ENCODE data around the gene NAA16.

The NAA16 gene

DNA sequence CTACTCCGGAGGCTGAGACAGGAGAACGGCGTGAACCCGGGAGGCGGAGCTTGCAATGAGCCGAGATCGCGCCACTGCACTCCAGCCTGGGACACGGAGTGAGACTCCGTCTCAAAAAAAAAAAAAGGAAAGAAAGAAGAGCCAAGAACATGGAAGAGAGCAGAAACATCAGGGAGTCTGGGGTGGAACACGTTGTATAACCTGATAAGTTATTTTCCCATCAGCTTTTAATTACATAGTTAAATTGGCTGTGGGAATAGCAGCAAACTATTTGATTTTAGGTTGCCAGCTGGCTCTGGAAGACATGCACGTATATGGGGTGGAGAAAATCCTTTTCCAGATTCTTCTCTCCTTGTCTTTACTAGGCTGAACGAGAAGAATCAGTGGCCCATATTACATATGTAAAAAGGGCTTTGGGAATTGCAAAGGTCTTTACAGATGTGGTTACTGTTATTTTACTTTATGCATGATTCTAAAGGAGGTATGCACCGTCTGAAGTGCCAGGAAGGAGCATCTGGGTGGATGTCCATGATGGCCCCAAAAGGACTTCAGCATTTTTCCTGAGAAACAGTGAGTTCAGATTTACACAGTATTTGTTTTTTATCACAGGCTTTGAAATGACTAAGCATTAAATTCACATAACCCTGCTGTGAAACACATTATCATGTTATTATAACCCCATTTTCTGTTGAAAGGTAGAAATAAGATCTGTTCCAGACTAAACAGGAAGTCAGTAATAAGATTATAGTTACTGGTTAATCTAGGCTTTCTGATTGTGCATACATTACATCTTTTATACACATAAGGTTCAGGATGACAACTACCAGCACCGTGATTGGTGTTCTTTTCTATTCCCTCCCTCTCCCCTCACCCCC is 4.6 kb upstream of the NAA16 start:
- ATAC-seq, result no peak

DNA sequence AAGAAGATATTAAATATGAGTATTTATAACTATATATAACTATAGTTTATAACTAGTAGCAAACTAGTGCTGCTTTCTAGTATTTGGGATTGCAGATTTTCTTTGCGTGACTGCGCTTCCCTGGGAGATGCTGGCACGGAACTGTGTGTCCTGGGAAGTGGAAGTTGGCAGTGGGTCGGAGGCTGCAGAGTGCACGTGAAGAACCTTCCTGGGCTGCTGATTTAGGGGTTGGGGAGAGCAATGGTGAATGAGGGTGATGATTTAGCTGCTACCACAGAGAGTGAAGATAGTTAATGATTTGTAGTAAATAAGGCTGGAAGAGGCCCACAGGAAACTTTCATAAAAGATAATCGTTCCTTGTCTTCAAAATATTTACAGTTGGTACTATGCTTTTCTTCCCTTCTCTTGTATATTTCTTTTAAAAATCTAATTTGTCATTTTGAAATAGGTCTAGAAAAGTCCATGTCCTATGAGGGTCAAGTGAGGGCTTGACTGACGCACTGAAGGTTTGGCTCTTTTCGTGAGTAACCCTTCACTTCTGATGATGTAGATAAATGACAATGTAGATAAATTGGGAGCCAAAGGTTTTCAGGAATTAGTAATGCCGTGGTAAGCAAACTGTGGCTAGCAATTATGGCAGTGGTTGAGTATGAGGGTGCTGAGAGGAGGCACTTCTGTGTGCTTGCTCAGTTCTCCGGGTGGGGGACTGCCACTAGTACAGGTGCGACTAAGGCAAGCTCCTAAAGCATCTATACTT is 3.0 kb upstream of the NAA16 start:
- no peak for ATAC-seq

DNA sequence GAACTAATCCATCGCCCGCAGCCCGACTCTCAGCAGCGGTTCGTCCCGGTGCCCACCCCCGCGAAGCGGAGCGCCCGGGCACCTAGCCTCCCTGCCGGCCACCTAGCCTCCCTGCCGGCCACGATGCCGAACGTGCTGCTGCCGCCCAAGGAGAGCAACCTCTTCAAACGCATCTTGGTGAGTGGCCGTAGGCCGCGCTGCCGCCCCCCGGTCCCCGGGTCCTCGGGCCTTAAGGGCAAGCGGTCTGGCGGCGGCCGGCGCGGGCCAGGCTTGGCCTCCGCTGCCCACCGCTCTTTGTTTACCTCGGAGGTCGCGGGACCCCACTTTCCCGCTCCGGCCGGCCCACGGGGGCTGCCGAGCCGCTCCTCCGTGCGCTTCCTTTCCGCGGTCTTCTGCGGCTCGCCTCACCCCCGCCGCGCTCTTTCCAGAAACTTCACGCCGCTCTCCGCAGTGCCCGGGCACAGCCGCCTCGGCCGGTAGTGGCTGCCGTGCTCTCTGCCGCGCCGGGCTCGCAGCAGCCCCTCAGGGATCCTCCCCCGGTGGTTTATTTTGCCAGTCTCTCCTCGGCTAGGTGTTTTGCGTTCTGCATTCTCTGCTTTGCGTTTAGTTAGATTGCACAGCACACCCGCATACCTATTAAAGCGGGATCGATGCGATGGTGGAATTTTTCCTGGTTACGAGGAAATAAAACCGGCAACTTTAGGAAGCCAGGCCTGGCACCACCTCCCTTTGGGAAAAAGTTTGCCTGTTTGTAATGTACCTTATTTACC is 524 bp downstream of the NAA16 start:
- ATAC-seq, result peak; percentile 50 to 60

DNA sequence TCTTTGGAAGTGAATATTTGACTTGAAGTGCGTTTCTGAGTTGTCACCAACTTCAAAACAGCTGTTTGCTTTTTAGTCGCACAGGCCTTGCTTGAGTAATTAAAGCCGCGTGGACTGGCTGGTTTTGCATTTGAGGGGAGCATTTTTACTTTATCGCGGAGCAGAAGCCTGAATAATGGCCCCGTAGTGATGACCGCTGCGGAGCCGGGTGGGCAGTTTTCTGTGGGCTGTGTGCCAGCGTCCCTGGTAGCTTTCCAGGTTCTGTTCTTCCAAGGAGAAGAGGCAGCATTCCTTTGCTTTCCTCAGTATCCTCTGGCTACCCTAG is 1.1 kb downstream of the NAA16 start:
- no peak for ATAC-seq

DNA sequence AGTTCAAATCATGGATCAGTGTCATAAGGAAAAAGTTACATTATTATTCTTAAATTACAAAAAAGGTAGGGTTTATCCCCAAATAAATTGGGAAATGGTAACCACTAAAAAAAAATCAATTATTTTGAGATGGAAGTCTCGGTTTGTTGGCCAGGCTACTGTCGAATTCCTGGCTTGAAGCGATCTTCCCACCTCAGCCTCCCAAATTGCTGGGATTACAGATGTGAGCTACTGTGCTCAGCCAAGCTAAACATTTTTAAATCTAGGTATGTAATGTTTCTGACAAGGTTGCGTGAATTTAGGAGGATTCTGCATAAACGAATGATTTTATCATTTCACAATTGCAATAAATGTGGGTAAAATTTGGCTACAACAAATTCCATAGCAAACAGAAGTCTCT is 2.0 kb downstream of the NAA16 start:
- no peak for ATAC-seq

DNA sequence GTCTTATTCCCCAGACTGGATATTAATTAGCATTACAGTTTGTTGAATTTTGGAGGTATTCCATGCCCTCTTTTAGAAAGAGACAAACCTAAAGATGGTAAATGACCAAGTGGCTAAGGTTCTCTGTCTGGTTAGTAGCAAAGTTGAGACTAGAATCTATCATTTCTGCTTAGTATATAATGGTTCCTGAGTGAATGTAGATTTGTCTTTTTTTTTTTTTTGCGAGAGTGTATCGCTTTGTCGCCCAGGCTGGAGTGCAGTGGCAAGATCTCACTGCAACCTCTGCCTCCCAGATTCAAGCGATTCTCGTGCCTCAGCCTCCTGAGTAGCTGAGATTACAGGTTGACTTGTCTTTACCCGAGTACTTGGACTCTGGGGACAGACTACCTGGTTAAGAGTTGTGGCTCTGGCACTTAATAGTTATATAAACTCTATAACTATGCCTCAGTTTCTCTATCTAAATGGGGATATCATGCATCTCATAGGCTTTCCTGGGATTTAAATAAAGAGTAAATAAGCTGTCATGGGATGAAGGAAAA is 2.7 kb downstream of the NAA16 start:
- ATAC-seq, result no peak

DNA sequence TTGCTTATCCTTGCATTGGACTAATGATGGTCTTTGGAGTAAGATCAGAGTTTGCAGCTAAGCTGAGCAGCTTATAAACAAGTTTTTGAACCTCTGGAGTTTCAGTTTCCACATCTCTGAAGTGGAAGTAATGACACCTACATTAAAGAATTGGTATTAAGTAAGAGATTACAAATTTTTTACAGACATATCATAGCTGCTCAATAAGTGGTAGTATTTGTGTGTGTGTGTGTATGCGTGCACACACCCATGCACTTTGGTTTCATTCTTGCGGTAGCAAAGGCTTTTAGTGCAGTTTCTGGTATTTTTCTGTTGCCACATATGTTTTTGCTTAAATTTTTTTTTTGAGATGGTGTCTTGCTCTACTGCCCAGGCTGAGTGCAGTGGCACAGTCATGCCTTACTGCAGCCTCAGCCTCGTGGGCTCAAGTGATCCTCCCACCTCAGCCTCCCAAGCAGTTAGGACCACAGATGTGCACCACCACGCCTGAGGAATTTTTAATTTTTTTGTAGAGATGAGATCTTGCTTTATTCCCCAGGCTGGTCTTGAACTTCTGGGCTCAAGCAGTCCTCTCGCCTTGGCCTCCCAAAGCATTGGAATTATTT is 4.5 kb downstream of the NAA16 start:
- ATAC-seq, result peak in 1 of 2 donors; percentile 11

DNA sequence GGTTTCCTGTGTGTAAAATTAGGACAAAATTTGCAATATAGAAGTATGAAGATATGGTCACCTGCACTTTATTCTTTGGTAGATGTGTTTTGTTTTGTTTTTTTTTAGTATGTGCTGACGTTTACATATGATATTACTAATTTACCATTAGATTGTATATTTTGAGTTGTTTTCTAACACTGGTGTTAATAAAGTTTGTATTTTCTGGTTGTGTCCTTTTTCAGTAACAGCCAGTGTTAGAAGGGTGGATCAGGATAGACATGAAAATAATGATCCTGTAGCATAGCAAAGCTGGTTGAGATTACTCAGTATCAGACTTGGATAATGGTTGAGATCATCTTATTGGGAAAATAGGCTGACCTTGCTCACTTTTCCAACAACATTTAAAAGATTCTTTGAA is 6.2 kb downstream of the NAA16 start:
- ATAC-seq, result no peak

DNA sequence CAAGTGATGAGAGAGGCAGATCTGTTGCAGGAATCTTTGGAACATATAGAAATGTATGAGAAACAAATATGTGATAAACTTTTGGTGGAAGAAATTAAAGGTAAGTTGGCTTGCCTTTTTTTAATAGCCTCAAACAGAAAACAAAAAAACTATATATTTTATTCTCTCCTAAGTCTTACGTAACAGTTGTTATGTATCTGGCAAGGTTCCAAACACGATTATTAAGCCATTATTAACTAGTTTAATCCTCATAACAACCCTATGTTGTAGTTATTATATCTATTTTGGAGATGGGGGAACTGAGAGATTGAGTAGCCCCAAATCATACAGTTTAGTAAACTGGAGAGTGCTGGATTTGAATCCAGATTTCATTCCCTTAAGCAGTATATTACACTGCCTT is 14.7 kb downstream of the NAA16 start:
- no peak for ATAC-seq

DNA sequence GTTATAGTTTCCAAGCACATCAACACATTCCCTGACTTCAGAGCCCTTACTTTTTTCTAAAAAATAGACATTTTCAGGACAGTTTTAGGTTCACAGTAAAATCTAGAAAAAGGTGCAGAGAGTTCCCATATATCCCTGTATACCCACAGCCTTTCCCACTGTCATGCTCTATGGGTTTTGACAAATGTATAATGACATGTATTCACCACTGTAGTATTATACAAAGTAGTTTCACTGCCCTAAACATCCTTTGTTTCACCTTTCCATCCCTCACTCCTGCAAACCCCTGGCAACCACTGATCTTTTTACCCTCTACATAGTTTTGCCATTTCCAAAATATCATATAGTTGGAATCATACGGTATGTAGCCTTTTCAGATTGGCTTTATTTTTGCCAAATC is 15.6 kb downstream of the NAA16 start:
- ATAC-seq, result no peak

DNA sequence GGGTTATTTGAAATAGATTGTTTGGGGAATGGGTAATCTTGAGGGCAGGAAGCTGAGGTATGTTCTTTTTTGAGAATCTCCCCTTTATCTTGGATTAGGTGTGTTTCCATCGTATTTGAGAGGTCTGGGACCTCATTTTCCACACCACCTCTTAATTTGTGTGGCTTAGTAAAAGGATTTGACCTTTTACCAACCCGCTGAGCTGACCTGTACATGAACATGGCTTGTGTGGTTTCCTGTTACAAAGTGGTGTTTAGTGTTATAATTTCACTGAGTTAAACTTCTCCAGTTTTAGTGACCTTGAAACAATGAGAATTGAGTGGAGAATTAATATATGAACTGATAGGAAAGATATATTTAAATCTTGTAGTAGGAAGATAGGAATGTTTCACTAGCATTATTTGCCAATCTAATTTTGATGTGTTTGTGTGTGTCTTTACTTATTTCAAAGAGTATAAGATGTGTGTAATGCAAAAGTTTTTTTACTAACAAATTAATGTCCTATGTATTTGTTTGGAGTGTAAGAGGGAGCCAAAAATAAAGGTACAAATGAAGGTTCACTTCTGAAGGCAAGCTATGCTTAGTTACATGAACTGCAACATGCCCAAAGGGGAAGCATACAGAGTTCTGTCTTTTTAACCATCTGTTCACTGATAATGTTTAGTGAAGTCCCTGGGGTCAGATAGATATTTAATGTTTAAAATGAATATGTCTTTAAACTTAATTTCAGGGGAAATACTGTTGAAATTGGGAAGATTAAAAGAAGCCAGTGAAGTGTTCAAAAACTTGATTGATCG is 17.1 kb downstream of the NAA16 start:
- ATAC-seq, result no peak

DNA sequence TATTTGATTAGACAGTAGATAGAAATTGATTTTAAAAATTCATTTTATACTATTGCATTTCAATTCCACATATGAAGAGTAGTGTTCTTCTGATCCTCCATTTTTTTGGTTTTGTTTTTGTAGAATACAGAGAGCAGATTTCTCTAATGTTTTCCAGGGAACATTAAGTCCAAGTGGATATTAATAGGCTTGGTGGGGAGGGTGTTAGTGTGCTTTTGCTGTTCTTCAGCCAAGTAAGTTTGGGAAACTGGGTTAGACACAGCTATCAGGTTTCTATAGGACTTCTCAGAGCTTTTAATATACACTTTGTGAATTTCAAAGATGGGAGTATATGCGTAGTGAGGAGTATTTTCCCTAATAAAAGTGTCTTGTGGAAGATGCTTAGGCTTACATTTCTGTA is 21.8 kb downstream of the NAA16 start:
- no peak for ATAC-seq

DNA sequence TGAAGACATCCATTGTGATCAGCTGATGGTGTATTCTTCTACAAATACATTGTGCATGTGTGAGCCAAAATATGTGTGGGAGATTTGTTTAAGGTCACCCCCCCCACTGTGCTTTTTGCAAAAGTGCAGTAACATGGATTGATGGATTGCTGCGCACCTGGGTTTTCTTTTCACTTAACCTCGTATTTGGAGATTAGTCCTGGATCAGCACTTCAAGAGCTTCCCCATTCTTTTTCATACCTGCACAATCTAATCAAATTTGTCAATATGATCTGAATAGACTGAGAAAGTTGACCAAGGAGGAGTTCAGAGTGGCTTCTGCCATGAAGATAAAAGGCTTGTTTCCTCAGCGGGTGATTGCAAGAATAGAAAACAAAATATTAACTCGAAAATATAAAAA is 23.7 kb downstream of the NAA16 start:
- no peak for ATAC-seq

DNA sequence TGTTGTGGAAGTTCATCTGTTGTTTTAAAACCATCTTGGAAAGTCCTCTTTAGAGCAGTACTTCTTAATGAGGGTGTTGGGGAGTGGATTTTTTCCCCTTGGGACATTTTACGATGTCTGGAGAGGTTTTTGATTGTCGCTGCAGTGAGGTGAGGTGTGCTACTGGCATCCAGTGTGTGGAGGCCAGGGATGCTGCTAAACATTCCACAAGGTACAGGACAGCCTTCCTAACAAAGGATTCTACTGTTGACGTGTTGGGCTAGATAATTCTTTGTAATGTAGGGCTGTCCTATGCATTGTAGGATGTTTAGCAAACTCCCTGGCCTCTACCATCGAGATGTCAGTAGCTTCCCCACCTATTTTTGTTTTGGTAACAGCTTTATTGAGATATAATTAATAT is 33.3 kb downstream of the NAA16 start:
- no peak for ATAC-seq

DNA sequence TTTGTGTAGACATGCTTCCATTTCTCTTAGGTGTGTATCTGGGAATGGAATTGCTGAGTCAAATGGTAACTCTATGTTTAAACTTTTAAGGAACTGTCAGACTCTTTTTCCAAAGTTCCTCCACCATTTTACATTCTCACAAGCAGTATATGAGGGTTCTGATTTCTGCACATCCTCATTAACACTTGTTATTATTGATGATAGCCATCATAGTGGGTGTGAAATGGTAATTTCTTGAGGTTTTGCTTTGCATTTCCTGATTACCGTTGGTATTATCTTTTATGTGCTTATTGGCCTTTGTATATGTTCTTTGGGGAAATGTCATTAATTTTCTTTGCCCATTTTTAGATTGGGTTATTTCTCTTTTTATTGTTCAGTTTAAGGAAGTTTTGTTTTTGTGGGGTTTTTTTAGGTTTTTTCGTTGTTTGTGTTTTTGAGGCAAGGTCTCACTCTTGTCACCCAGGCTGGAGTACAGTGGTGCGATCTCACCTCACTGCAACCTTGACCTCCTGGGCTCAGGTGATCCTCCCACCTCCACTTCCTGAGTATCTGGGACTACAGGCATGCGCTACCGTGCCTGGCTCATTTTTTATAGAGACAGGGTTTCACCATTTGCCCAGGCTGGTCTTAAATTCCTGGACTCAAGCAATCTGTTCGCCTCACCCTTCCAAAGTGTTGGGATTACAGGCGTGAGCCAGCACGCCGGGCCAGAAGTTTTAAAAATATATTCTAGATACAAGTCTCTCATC is 34.3 kb downstream of the NAA16 start:
- no peak for ATAC-seq

DNA sequence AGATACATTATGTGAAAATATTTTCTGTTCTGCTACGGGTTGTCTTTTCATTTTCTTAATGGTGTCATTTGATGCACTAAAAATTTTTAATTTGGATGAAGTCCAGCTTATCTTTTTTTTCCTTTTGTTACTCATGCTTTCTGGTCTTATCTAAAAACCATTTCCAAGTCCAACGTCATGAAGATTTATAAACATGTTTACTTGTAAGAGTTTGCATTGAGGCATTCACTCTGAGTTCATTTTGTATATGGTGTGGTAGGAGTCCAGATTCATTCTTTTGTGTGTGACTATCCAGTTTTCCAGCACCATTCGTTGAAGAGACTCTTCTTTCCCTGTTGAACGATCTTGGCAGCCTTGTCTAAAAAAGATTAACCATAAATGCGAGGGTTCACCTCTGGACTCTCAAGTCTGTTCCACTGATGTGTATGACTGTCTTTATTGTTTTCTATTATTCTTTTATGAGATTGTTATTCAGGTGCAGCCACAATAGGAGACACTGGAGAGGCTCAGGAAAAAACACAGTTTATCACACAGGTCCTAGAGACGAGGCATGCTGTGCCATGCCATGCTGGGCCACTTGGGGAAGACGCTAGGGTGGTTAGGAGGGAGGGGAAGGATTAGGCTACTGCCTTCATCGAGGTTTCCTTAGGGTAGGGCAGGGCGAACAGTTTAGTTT is 35.0 kb downstream of the NAA16 start:
- no peak for ATAC-seq

DNA sequence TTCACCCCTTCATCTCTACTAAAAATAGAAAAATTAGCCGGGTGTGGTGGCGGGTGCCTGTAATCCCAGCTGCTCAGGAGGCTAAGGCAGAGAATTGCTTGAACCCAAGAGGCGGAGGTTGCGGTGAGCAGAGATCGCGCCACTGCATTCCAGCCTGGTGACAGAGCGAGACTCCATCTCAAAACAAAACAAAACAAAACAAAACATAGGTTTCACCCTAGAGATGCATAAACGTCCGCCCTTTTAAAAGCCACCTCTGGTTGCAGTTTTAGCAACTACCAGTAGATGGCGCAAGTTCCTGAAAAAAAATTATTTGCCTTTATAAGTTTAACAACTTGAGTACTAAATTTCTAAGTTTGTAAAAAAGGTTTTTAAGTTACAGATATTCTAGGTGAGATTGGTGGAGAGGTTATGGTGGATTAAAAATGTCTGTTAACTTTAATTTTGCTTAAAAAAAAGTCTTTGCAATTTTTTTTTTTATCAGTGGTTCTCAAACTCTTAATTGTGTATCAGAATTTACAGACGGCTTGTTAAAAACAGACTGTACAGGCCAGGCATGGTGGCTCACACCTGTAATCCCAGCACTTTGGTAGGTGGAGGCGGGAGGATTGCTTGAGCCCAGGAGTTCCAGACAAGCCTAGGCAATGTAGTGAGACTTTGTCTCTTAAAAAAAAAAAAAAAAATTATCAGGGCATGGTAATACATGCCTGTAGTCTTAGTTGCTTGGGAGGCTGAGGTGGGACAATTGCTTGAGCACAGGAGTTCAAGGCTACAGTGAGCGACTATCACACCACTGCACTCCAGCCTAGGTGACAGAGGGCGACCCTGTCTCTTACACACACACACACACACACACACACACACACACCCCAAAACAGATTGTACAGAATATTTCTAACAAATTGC is 42.1 kb downstream of the NAA16 start:
- no peak for ATAC-seq

DNA sequence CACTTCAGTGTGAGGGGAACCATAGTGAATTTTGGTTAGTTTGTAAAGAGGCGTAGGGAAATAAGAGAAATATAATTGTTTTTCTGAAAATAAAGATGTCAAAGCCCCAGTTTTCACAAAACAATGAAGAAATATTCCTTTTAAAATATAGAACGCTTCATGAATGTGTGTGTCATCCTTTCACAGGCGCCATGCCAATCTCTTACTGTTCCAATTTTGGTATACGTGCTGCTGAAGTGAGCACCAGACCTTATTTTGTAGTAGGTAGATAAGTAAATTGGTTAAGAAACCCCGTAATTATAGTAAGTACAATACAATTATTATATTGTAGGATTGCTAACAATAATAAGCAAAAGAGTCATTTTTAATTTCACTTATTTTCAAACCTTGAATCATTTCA is 43.3 kb downstream of the NAA16 start:
- ATAC-seq, result no peak

DNA sequence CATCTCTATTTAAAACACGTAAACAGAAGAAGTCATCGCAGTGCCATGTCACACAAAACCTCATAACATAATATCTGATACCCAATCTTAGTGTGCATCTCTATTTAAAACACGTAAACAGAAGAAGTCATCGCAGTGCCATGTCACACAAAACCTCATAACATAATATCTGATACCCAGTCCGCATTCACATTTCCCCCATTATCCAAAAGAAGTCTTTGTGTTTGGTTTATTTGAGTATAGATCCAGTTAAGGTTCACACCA is 45.2 kb downstream of the NAA16 start:
- ATAC-seq, result peak in 1 of 2 donors; percentile 15

DNA sequence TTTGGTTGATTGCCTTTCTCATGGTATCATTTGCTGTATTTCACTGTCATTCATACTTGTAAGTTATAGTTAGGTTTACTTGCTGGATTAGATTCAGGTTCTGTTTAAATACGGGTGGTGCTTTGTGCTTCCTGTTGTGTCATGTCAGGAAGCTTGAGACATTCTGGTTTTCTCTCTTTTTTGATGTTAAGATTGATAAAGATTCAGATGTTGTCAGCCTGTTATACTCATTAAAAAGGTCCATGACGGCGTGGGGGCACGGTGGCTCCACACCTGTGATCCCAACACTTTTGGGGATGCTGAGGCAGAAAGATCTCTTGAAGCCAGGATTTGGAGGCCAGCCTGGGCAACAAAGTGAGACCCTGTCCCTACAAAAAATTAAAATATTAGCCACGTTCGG is 45.7 kb downstream of the NAA16 start:
- peak; percentile 69 to 79 for ATAC-seq

All from activated CD4-positive, CD25-positive, alpha-beta regulatory T cell treated with anti-CD3 and anti-CD28 coated beads, Interleukin-2, amount 50 U/mL, for 24 hours (primary cell).